Mesenchymal stem cell (in vitro differentiated cells and primary cell): ENCODE measurements around the gene RDH13.

Source experiments
- DNase-seq: peaks from one replicate; pipeline ENCODE4 v3.0.0-alpha.2; 2013
- H2AFZ ChIP-seq: one replicate; pipeline ENCODE4 v1.6.1; 2013; ENCODE audit warnings: low read depth, mild to moderate bottlenecking, control low read depth, inconsistent platforms, low read length, moderate library complexity
- H2AK5ac ChIP-seq: 2 replicates; pipeline ENCODE4 v1.6.1; 2013; ENCODE audit warnings: low read length, moderate library complexity, mild to moderate bottlenecking, inconsistent platforms; ENCODE audit not compliant: severe bottlenecking
- H2BK120ac ChIP-seq: one replicate; pipeline ENCODE4 v1.6.1; 2013; ENCODE audit warnings: low read depth, mild to moderate bottlenecking, inconsistent platforms, low read length, moderate library complexity
- H2BK12ac ChIP-seq, 2 experiments: one replicate each; pipeline ENCODE4 v1.6.1; 2013; ENCODE audit warnings: inconsistent platforms in 2 of 2, low read length in 2 of 2, mild to moderate bottlenecking in 2 of 2, moderate library complexity in 2 of 2, control low read depth in 1 of 2
- H2BK15ac ChIP-seq: one replicate; pipeline ENCODE4 v1.6.1; 2013; ENCODE audit warnings: mild to moderate bottlenecking, low read depth, inconsistent platforms; ENCODE audit not compliant: poor library complexity, severe bottlenecking
- H2BK5ac ChIP-seq: 2 replicates; pipeline ENCODE4 v1.6.1; 2013; ENCODE audit warnings: low read depth, mild to moderate bottlenecking, low read length, control low read depth, inconsistent platforms; ENCODE audit not compliant: poor library complexity, severe bottlenecking
- H3K14ac ChIP-seq, 2 experiments: one replicate each; pipeline ENCODE4 v1.6.1; 2013; ENCODE audit warnings: inconsistent platforms in 2 of 2, low read length in 2 of 2, control low read depth in 1 of 2, mild to moderate bottlenecking in 1 of 2, moderate library complexity in 1 of 2
- H3K18ac ChIP-seq, 2 experiments: one replicate each; pipeline ENCODE4 v1.6.1; 2013; ENCODE audit warnings: inconsistent platforms in 2 of 2, low read length in 2 of 2, control low read depth in 1 of 2, low read depth in 1 of 2, mild to moderate bottlenecking in 1 of 2
- H3K23ac ChIP-seq, 2 experiments: one replicate each; pipeline ENCODE4 v1.6.1; 2013; ENCODE audit warnings: inconsistent platforms in 2 of 2, low read length in 2 of 2, mild to moderate bottlenecking in 2 of 2, moderate library complexity in 2 of 2, control low read depth in 1 of 2
- H3K27ac ChIP-seq: 2 replicates; pipeline ENCODE4 v1.5.1; 2013; ENCODE audit warnings: mild to moderate bottlenecking, moderate library complexity, low read length, control low read depth, inconsistent platforms; ENCODE audit not compliant: poor library complexity, severe bottlenecking
- H3K27me3 ChIP-seq, 2 experiments: 2 replicates each; pipeline versions ENCODE4 v1.6.1 to v1.7.0; 2013; ENCODE audit warnings: low read length in 2 of 2, mild to moderate bottlenecking in 2 of 2, moderate library complexity in 2 of 2, control low read depth in 1 of 2, inconsistent platforms in 1 of 2; ENCODE audit not compliant: control insufficient read depth in 1 of 2, insufficient read depth in 1 of 2
- H3K36me3 ChIP-seq, 2 experiments: 2 replicates each; pipeline versions ENCODE4 v1.6.1 to v1.7.0; 2013; ENCODE audit warnings: low read length in 2 of 2, control low read depth in 1 of 2, inconsistent platforms in 1 of 2, low read depth in 1 of 2, mild to moderate bottlenecking in 1 of 2; ENCODE audit not compliant: insufficient read depth in 2 of 2, control insufficient read depth in 1 of 2
- H3K4ac ChIP-seq, 2 experiments: one replicate each; pipeline ENCODE4 v1.6.1; 2013; ENCODE audit warnings: inconsistent platforms in 2 of 2, low read length in 2 of 2, mild to moderate bottlenecking in 2 of 2, moderate library complexity in 2 of 2, control low read depth in 1 of 2, low read depth in 1 of 2
- H3K4me1 ChIP-seq: 2 replicates; pipeline ENCODE4 v1.6.1; 2013; ENCODE audit warnings: low read depth, low read length, control low read depth; ENCODE audit not compliant: control insufficient read depth, insufficient read depth
- H3K4me2 ChIP-seq: 2 replicates; pipeline ENCODE4 v1.6.1; 2013; ENCODE audit warnings: low read length, mild to moderate bottlenecking, inconsistent platforms; ENCODE audit not compliant: poor library complexity, severe bottlenecking
- H3K4me3 ChIP-seq, 2 experiments: 2 replicates each; pipeline versions ENCODE4 v1.5.1 to v1.7.0; 2013; ENCODE audit warnings: low read length in 2 of 2, mild to moderate bottlenecking in 2 of 2, control low read depth in 1 of 2, low read depth in 1 of 2; ENCODE audit not compliant: insufficient read depth in 1 of 2
- H3K79me1 ChIP-seq: replicated peaks from 2 replicates; pipeline ENCODE4 v1.6.1; 2013; ENCODE audit warnings: mild to moderate bottlenecking, control low read depth, low read length, inconsistent platforms; ENCODE audit not compliant: poor library complexity, severe bottlenecking
- H3K9ac ChIP-seq: 2 replicates; pipeline ENCODE4 v1.7.0; 2013; ENCODE audit warnings: mild to moderate bottlenecking, low read length, moderate library complexity
- H3K9me3 ChIP-seq: 2 replicates; pipeline ENCODE4 v1.7.0; 2013; ENCODE audit warnings: mild to moderate bottlenecking, low read length; ENCODE audit not compliant: control insufficient read depth
- H4K8ac ChIP-seq: one replicate; pipeline ENCODE4 v1.6.1; 2013; ENCODE audit warnings: inconsistent platforms, mild to moderate bottlenecking, low read length, moderate library complexity
- H4K91ac ChIP-seq: one replicate; pipeline ENCODE4 v1.6.1; 2013; ENCODE audit warnings: mild to moderate bottlenecking, low read length, inconsistent platforms
- WGBS: methylation state at CpG from one replicate; pipeline ENCODE4 v1.1.7; 2013; ENCODE audit warnings: mixed read lengths; 5-methylcytosine and 5-hydroxymethylcytosine counted together

Gene RDH13

DNA sequence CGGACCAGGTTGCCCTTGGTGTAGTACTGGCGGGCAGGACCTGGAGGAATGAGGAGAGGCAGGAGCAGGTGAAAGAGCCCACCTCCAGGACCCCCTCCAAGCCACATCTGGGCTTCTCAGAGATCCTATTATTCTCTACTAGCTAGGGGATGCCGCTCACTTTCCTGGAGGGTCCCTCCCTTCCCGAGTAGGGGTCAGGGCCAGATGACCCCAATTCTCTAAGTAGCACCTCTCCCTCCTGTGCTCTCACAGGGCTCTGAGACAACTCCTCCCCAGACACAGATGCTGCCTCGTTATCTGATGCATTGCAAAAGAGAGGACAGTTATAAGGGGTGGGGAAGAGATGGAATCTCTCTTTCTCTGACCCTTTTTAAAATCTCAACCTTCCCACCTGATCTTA lies 47.8 kb downstream of the RDH13 start:
- H4K8ac ChIP-seq = no peak overlapping the region
- no peaks in the 10 kb centered on the region for H3K79me1 ChIP-seq
- H3K4ac ChIP-seq = no peak overlapping the region
- no peak overlapping the region for H3K4me2 ChIP-seq
- H3K14ac ChIP-seq = no peak overlapping the region
- no peak overlapping the region for H3K23ac ChIP-seq
- WGBS = 71% methylated on average over 3 of the region's 5 CpGs
- DNase-seq = no peak
- no peak overlapping the region for H3K27ac ChIP-seq
- no peaks in the 10 kb centered on the region for H3K36me3 ChIP-seq
- no peak overlapping the region for H2BK12ac ChIP-seq
- no peak overlapping the region for H2AK5ac ChIP-seq
- H3K4me3 ChIP-seq = no peak overlapping the region
- H3K18ac ChIP-seq = no peak overlapping the region
- H3K4me1 ChIP-seq = no peaks in the 10 kb centered on the region
- no peak overlapping the region for H4K91ac ChIP-seq
- no peak overlapping the region for H2AFZ ChIP-seq
- no peaks in the 10 kb centered on the region for H3K27me3 ChIP-seq
- H3K9me3 ChIP-seq = no peaks in the 10 kb centered on the region
- no peak overlapping the region for H2BK15ac ChIP-seq
- no peak overlapping the region for H2BK120ac ChIP-seq
- no peak overlapping the region for H2BK5ac ChIP-seq
- H3K9ac ChIP-seq = no peak overlapping the region

DNA sequence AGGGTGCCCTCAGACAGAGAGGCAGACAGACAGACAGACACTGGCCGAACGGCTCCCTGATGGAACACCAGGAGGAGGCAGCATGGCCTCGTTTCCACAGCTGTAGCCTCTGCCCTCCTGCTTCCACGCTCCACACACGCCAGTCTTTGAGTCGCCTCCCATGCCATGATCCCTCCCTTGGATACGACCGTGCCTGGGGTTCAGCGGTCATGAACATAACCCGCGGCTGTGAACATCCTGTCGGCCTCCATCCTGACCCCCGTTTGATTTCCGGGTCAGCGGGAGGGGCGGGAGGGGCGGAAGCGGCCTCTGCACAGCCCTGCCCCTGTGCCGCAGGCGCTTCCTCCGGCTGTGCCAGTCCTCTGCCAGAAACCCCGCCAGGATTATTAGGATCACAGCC lies 48.2 kb downstream of the RDH13 start:
- Histone ChIP-seq H4K8ac (no peak overlapping the region), H3K79me1 (no peaks in the 10 kb centered on the region), H3K4ac (no peak overlapping the region), H2BK120ac (no peak overlapping the region), H3K27ac (no peak overlapping the region), H3K27me3 (no peaks in the 10 kb centered on the region), H2BK15ac (no peak overlapping the region), H3K4me3 (no peak overlapping the region), H3K9me3 (no peaks in the 10 kb centered on the region), H3K4me2 (no peak overlapping the region), H2AFZ (no peak overlapping the region), H2AK5ac (no peak overlapping the region), H3K36me3 (no peaks in the 10 kb centered on the region), H3K9ac (no peak overlapping the region), H4K91ac (no peak overlapping the region), H2BK5ac (no peak overlapping the region), H2BK12ac (no peak overlapping the region), H3K18ac (no peak overlapping the region), H3K23ac (no peak overlapping the region), H3K14ac (no peak overlapping the region), H3K4me1 (no peaks in the 10 kb centered on the region)
- WGBS = 88% methylated on average over 19 of the region's 22 CpGs
- no peak for DNase-seq

DNA sequence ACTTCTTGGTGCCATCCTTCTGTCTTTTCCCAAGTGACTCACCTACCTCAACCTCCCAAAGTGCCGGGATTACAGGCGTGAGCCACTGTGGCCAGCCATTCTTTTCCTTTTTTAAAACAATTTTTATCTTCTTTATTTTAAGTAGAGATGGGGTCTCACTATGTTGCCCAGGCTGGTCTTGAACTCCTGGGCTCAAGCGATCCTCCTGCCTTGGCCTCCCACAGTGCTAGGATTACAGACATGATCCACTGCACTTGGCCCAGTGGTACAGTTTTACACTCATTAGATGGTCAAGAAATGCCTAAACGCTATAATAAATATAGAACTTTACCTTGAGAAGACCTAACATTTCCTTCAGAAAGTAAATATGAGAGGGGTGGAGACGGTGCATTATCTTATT lies 49.4 kb downstream of the RDH13 start:
- DNase-seq = no peak
- Histone ChIP-seq H2BK12ac (no peak overlapping the region), H3K4me2 (no peak overlapping the region), H3K4me1 (no peaks in the 10 kb centered on the region), H2BK5ac (no peak overlapping the region), H4K91ac (no peak overlapping the region), H3K4me3 (no peak overlapping the region), H2BK120ac (no peak overlapping the region), H4K8ac (no peak overlapping the region), H3K9me3 (no peaks in the 10 kb centered on the region), H3K36me3 (no peaks in the 10 kb centered on the region), H3K18ac (no peak overlapping the region), H3K27ac (no peak overlapping the region), H3K4ac (no peak overlapping the region), H3K9ac (no peak overlapping the region), H3K27me3 (no peaks in the 10 kb centered on the region), H3K23ac (no peak overlapping the region), H3K14ac (no peak overlapping the region), H2AFZ (no peak overlapping the region), H2AK5ac (no peak overlapping the region), H2BK15ac (no peak overlapping the region), H3K79me1 (no peaks in the 10 kb centered on the region)
- WGBS = 94% methylated on average over 1 of the region's 5 CpGs

DNA sequence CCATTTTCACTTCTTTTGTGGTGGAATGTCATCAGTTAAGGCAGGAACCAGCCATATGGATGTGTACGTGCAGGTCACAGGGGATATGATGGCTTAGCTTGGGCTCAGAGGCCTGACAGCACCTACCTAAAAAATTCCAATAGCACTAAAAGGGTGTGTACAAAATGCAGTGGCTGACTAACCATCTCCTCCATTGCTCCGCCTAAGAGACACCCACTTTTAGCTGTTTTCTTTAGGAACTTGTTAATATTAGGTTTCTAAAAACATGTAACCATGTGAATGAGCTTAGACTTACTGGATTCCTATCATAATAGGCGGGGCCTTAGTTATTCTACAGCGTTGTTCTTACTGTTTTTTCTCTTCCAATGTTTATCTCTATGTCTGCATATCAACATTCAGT lies 50.6 kb downstream of the RDH13 start:
- no peak overlapping the region for H4K8ac ChIP-seq
- no peak overlapping the region for H3K9ac ChIP-seq
- H3K23ac ChIP-seq = no peak overlapping the region
- no peak overlapping the region for H2BK12ac ChIP-seq
- no peaks in the 10 kb centered on the region for H3K9me3 ChIP-seq
- H2AK5ac ChIP-seq = no peak overlapping the region
- H4K91ac ChIP-seq = no peak overlapping the region
- H2BK15ac ChIP-seq = no peak overlapping the region
- no peak overlapping the region for H3K14ac ChIP-seq
- H3K79me1 ChIP-seq = no peaks in the 10 kb centered on the region
- no peaks in the 10 kb centered on the region for H3K36me3 ChIP-seq
- no peak overlapping the region for H2AFZ ChIP-seq
- H3K4me2 ChIP-seq = no peak overlapping the region
- H2BK120ac ChIP-seq = no peak overlapping the region
- no peak overlapping the region for H3K4ac ChIP-seq
- H3K4me1 ChIP-seq = no peaks in the 10 kb centered on the region
- H3K27me3 ChIP-seq = no peaks in the 10 kb centered on the region
- no peak overlapping the region for H2BK5ac ChIP-seq
- 41% methylated on average over 3 of the region's 4 CpGs for WGBS
- H3K18ac ChIP-seq = no peak overlapping the region
- H3K27ac ChIP-seq = no peak overlapping the region
- DNase-seq = no peak
- H3K4me3 ChIP-seq = no peak overlapping the region
